ENCODE measurements around the gene VILL.
"Not testable (repeated sequence)": the region's sequence is repeated elsewhere in the genome, so short reads cannot be mapped to it uniquely, and the experiment has no call there.

Gene VILL

DNA sequence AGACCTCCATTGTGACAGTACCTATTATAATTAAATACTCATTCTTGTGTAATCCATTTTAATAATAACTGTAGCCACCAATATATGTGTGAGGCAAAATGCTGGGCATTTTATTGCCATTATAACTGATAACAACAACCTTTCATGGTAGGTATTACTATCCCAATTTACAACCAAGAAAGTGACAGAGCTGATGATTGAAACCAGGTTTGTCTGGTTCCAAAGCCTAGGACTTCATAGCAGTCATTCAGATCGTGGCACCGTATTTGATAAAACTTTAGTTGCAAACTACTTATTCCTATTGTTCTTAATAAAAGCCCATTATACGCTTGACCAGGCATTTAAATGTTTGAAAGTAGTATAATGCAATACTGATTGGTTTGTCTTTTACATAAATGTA lies 26.4 kb upstream of the VILL start:
- DNase-seq = no peak

DNA sequence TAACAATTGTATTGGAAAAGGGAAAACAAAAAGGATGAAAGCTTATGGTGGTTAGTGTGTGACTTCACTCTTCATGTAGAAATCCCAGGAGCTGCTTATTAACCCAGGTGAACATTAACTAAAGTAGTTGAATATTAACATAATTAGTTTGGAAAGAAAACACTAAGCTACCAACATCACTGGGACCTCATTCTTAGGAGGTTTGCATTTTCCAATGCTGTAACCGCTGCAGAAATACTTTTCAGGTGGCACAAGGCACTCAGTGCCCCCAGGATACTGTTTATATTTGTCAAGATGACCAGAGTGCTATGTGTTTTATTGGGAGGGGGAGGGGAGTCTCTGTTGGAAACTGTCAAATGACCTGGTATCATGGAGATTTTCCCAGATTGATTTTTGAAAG lies 25.9 kb upstream of the VILL start:
- DNase-seq = no peak

DNA sequence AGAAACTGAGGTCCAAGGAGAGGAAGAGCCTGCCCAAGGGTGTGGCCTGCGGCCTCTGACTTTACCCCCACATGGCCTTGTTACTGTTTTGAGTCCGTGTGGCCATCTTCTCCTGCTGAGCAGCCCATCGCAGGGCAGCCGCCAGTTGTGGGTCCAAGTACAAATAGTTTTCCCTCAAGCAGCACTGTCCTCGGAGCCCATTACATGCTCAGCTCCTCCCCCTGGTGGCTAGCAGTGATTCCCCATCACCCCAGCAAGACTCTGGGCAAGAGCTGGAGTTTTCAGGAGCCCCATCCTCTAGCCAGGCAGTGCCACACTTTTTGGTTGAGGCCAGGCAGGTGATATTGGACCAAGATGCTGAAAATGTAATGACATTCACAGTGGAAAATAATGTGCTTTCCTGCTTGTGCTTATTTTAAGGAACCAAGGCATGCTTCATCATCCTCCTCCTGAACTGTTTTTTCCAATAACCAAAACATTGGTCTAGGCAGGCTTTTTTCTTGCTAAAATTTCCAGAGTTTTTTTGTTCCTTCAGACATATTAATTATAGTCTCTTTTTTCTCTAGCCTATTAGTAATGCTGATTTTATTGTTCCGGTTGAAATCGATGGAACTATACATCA lies 23.2 kb upstream of the VILL start:
- DNase-seq = peak; percentile 5 to 9 (median 7)

DNA sequence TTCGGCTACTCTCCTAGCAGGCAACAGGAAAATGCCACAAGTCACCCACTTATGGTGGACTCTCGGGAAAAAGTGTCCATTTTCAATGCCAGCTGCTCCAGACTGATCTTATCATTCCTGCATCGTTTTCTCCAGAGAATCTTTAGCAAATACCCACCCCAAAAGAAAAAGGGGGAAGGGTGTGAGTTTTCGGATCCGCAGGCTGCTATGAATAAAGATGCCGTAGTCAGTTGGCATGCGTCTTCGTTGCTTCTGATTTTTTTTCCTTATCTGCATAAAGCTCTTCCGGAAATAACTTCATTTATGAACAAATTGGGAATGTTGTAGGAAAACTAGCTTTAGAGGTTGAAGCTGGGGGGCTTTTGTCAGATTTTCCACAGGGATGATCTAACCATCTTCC lies 22.4 kb upstream of the VILL start:
- DNase-seq = no peak

DNA sequence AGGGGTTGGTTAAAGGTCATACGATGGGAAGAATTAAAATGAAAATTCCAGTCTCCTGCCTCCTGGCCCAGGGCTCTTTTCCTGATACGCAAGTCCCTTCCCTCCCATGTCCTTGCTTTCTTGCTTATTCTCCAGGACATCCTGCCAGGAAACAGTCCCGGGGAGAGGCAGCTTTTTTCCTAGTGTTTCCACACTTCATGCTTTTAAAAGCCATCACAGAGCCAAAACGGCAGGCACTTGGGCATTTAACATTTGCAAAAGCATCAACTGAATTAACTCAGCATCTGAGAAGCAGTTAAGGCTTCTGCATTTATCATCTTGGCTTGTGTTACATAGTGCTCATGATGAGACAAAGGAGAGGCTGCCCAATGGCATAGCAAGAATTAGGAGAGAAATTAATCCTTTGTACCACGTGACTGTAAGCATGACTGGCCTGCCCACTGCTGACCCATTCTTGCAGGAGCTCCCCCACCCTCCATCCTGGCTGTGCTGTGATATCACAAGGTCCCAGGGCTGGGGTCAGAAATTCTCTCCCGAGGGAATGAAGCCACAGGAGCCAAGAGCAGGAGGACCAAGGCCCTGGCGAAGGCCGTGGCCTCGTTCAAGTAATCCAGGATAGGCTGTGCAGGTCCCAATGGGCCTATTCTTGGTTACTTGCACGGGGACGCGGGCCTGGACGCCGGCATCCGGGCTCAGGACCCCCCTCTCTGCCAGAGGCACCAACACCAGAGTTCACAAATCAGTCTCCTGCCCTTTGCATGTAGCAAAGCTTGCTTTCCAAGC lies 21.6 kb upstream of the VILL start:
- DNase-seq = no peak

DNA sequence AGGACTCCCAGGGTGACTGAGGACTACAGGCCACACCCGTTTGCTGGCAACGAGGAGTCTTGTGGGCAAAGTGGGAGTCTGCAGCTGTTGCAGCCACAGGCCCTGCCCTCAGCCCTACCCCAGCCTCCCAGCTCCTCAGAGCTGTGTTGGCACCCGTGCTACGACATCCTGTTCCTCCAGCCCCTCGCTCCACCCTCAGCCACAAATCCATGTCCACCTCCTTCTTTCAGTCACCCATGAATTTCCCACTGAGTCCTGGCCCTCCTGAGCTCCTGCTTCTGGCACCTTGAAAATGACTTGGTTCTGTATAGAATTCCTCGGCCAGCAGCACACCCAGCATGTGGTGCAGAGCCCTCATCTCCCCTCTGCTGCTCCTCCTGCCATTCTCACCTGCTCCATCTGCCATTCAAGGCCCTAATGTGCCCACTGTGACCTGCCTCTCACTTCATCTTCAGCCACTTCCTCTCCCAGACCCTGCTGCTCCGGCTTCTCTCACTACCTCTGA lies 20.9 kb upstream of the VILL start:
- DNase-seq = no peak

DNA sequence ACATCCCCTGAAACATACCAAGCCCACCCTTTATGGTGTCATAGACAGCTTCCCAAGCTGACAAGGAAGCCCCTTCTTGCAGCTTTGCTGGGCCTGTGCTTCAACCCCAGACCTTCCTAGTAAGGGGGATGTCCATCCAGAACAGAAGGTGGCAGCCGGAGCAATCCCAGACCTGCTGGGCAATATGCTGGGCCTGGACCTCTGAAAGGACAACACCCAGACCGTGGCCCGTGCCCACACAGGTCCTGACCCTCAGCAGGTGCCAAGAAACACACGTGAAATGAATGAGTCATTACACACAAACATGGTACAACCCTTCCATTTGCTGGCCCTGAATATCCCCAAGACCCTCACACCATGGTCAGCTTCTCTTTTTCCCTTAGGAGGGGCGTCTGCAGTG lies 19.8 kb upstream of the VILL start:
- no peak for DNase-seq

DNA sequence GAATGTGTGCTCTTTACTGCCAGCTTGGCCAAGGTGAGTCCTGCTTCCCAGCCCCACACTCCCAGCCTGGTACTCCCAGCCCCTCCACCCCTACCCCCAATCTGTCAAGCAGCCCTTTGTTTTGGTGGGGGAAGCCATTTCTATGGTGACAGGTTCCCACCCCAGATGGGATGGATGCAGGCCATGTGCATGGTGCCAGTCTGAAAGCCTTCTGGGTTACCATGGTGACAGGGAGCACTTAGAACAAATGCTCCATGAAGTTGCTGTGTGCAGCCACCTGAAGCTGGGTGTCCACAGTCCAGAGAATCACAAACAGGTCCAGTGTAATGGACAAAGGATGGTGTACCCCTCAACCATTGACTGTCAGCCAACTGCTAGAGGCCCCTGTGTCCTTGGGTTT lies 19.1 kb upstream of the VILL start:
- no peak for DNase-seq

DNA sequence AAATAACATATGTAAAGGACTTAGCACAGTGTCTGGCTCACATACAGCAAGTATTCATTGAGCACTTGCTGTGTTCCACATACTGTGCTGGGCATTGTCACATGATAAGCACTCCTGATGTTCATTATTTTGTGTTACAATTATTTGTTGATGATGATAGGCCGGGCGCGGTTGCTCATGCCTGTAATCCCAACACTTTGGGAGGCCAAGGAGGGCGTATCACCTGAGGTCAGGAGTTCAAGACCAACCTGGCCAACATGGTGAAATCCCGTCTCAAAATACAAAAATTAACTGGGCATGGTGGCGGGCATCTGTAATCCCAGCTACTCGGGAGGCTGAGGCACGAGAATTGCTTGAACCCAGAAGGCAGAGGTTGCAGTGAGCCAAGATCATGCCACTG lies 18.5 kb upstream of the VILL start:
- not testable (repeated sequence) for DNase-seq

DNA sequence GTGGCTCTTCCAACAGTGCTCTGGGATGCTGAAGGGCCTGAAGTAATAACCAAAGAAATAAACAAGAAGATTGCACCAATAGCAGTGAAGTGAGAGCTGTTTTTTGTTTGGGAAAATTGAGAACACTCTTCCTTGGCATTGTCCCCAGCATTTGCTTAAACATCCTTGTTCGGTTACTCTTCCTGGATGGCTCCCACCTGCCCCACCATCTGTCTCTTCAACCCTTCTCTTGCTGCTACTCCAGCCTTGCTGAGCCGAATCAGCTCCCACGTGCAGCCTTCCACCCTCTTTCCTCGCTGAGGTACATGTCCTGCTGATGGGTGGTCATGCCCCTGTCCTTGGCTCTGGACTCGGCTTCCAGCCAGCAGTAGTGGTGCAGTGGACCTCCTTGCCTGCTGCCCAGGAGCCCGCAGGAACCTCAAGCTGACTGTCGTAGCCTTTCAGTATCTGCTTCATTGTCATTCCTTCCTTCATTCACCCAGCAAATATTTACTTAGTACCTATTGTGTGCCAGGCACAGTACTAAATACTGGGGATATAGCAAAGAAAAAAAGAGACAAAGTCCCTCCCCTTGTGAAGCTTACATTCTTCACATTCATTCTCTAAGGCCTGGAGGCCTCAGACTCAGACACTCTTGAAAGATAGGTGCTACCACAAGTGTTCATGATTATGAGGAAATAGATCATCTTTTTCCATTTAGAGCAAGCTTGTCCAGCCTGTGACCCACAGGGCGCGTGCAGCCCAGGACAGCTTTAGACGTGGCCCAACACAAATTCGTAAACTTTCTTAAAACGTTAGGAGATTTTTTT lies 17.1 kb upstream of the VILL start:
- DNase-seq = no peak

DNA sequence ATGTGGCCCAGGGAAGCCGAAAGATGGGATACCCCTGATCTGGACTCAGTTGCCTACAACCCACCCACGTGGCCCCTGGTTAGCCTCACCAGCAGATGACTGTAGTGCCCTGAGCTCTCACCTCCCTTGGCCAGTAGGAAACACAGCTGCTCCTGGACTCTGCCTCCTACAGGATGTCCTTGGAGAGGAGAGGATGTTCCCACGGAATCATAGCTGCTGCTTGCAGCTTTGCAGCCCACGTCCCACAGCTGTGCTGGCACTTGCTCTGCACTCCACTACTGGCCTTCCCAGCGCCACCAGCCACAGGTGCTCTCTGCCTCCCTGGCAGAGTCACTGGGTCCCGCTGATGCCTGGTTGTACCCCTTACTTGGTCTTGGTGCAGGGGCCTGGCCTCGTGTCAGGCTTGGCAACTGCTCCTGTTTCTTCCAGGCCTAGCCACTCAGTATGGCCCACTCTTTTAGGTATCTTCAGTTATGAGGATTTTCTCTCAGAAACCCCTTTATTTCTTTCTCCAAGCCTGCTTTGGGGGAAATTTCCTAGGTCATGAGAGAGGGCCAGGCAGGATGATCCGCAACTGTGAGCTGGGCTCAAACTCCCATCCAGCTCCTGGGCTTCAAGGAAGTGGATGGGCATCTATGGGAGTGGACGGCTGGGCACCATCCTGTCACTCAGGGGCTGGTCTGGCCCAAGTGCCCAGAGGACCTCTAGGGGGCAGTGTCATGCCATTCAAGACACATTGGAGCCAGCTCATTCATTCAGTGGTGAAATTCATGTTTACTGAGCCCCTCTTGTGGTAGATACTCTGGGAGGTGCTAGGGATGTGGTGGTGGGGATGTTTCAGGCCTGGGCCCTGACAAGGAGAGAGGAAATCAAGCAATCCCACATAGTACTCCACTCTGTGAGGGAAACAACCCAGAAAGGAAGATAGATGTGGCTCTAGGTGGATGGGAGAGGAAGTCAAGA lies 16.2 kb upstream of the VILL start:
- peak; percentile 37 to 55 (median 52) for DNase-seq

DNA sequence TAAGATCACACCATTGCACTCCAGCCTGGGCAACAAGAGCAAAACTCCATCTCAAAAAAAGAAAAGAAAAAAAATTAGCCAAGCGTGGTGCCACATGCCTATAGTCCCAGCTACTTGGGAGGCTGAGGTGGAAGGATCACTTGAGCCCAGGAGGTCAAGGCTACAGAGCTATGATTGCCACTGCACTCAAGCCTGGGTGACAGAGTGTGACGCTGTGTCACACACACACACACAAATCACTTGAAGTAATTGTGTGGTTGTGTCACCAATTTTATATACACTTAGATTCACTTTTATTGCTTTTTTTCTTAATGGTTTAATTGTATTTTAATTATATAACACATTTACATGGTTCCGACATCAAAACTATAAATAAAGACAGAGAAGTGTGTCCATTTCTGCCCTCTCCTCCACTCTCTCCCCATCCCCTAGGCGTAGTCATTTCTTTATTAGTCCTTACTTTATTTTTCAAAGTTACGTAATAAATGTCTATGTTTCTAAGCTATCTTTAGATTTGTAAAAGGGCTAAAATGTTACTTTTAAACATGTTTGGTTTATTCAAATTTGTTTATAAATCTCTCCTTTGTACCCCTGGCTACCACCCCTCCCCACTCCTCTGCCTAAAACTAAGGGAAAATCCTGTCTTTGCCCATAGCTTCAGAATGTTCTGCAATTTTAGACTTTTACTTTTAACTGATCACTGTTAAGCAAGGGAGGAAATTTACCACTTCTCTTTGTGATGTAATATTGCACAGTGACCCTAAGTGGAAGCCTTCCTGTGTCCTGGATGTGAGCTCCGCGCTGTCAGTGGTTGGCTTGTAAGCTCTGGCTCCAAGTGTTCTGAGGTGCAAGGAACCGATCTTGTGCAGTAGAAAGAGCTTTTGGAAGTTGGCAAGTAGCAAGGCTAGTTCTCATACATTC lies 10.8 kb upstream of the VILL start:
- no peak for DNase-seq

DNA sequence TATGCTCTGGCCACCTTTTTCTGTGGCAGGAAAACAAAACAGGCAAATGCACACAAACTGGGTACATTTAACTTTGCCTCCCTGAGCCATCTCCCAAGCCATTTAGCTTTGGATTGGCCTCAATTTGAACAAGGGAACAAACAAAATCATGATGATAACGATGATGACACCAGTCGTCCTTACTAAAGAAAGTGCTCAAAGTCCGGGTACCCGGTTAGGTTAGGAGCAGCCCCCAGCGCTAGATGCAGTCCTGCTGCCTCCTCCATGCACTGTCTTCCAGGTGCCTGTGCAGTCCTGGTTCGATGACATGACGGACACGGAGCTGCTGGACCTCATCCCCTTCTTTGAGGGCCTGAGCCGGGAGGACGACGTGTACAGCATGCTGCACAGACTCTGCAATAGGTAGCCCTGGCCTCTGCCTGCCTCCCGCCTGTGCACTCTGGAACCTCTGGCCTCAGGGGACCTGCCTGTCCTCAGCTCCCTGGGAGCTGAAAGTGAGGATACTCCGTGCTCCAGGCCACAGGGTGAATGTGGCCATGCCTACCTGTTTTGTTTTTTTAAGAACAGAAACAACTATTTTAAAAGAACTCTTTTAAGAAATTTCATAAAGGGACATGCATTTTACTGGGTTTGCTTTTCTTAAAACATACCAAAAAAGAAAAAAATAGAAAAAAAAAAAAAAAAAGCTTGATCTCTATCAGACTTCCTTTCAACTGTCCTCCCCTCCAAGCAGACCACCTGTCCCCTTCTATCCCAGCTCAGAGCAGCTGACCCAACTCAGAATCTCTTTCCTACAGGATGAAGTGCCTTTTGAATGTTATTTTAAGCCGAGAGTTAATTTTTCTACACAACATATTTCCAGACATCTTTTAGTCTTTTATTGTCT lies 9.9 kb upstream of the VILL start:
- no peak for DNase-seq

DNA sequence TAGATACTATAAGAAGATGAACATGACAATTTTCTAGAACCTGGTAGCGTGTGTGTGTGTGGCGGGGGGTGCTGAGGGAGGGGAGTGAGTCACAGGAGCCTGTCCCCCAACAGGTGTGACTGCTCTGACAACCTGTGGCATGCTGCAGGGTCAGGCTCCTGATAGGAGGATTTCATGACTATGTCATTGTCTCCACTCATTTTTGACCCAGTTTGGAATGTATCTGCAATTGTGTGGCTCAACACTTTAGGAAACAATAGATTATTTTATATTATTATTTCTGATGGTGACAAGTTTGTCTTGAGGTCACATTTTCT lies 9.3 kb upstream of the VILL start:
- no peak for DNase-seq

DNA sequence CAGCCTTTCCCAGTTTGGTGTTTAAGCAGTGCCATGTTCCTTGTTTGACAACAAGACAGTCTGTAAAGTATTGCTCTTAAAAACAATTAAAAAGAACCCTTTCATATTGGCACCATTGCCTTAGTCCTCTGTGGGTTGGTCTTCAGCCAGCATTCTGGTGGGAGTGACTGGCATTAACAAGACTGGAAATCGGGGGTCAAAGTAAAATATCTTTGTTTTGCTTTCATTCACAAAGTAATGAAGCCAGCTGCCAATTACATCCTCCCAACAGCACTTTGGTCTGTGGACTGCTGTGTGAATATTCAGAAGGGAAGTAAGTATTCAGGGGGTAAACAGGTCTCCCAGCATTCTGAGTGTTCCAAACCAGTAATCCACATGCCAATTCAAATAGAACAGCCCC lies 8.3 kb upstream of the VILL start:
- DNase-seq = no peak

DNA sequence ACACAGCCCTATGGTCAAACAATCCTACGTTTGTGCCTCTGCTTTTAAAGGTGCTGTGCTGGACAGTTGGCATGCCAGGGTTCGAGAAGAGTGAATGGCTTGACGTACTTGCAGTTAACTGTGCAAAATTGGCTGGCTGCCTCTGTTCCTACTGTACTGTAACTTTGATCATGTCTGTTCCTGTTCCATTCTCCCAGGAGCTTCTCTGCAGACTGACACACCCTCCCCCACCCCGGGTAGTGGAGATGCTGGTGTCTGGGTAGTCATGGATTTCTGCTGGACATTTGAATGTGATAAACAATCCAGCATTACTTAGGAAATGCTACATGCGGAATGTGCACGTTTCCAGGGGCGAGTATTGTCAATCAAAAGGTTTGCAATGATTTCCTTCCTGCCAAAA lies 6.5 kb upstream of the VILL start:
- no peak for DNase-seq

DNA sequence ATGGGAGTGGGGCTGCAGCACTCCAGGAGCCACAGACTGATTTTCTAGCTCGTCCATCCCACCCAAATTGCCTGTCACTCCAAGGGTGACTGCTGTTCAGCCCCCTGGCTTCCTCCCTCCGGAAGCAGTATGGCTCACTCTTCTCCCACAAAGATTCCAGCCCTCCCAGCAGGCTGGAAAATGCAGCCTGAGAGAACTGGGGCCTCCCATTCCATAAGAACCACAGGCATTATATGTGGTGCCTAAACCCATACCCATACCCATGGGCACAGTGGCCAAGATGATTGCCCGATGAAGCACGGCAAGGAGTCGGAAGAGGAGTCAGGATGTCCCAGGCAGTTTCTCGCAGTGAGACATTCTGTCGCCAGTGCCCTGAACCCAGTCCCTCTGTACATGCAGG lies 6.0 kb upstream of the VILL start:
- no peak for DNase-seq

DNA sequence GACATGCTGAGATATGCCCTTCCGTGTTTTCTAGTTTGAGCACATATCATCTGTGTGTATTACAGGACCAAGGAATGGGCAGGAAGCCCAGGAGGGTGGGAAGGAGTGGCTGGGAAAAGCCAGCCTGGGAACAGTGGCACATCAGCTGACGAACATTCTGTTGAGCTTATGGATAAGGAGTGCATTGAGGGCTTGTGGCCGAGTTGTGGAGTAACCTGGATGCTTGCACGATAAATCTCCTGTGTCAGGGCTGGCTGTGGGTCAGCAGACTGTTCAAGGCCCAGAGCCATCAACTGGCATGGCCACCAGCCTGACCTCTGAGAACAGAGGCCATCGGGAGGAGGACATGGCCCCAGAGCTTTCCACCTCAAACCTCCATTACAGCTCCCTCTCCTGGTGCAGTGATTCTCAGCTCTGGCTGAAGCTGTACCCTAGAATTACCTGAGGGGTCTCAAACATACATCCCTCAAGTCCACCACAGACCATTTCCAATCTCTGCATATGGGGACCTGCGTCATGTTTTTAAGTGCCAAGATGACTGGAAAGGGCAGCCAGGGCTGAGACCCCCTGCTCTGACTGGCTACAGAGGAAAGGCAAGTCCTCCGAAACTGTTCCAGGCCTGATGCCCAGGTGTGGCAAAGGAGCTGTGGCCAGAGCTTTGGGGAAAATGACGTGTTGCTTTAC lies 4.8 kb upstream of the VILL start:
- no peak for DNase-seq

DNA sequence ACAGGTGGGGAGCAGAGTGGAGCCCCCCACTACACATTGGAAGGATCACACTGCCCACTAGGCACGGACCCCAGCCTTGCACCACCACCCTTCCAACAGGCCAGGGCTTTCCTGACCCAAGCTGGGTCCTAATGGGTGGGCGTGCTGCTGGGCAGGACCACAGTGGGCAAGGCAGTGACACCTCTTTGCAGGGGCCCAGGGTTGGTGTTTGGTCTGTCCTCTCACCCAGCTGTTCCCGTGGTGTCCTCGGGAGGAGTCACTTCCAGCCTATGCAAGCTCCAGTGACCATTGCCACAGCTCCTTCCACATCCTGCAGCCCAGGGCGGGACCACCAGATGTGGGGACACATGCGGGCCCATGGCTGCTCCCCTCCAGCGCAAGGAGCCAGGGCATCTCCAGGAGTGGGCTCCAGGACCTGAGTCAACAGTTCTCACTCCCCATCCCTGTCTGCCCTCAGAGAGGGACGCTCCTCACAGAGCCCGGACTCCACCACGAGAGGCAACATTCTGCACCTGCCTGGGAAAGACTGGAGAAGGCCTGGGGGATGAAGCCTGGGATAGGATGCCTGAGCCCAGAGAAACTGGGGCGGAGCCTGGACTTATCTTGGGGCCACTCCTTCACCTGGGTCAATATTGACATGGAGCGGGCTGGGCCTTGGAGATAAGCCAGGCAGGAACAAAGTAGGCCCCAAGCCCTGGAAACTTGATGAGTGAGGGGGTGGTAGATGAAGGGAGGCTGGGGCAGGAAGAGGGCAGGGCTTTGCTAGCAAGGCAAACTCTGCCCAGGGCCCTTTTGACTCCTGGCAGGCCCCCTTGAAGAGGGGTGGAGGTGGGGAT lies 3.9 kb upstream of the VILL start:
- no peak for DNase-seq
